SU-DHL-6 (cell line): Measurements from ENCODE around the gene FADS3.

Source experiments
- H2AFZ ChIP-seq: fragments of 200-600 bp; sonication (generic); 2 replicates; pipeline ENCODE4 v1.6.1; 2014; ENCODE audit warnings: low read depth, mild to moderate bottlenecking, moderate library complexity, mixed read lengths, antibody characterized with exemption, low read length; ENCODE audit not compliant: severe bottlenecking
- H3F3A ChIP-seq: fragments of 200-600 bp; shearing (Covaris generic); 2 replicates; pipeline ENCODE4 v1.6.0; 2016; ENCODE audit warnings: antibody characterized with exemption, mild to moderate bottlenecking; ENCODE audit not compliant: insufficient read depth
- H3K27ac ChIP-seq: fragments of 200-600 bp; sonication (generic); 2 replicates; pipeline ENCODE4 v1.5.1; 2016; ENCODE audit warnings: low read depth, mild to moderate bottlenecking, low read length, moderate library complexity, mixed read lengths
- H3K27me3 ChIP-seq: fragments of 200-600 bp; sonication (generic), shearing (Covaris generic); 2 replicates; pipeline ENCODE4 v1.6.0; 2014; ENCODE audit warnings: mild to moderate bottlenecking, low read length
- H3K36me3 ChIP-seq: fragments of 200-600 bp; sonication (generic); 2 replicates; pipeline ENCODE4 v1.6.1; 2014; ENCODE audit warnings: mild to moderate bottlenecking, low read length, mixed read lengths
- H3K4me2 ChIP-seq: fragments of 300-600, 200-600 bp; shearing (Covaris generic), sonication (generic); 2 replicates; pipeline ENCODE4 v1.6.0; 2014; ENCODE audit warnings: low read length, low read depth, mild to moderate bottlenecking; ENCODE audit not compliant: poor library complexity, severe bottlenecking
- H3K4me3 ChIP-seq: fragments of 200-600 bp; sonication (generic); 2 replicates; pipeline ENCODE4 v1.5.1; 2014; ENCODE audit warnings: antibody characterized with exemption, low read length, mild to moderate bottlenecking, mixed read lengths; ENCODE audit not compliant: insufficient read depth, poor library complexity, severe bottlenecking
- H3K79me2 ChIP-seq: fragments of 200-600 bp; sonication (generic); 2 replicates; pipeline ENCODE4 v1.6.1; 2014; ENCODE audit warnings: mild to moderate bottlenecking, low read length, moderate library complexity; ENCODE audit not compliant: insufficient read depth
- H3K9ac ChIP-seq: fragments of 200-600 bp; sonication (generic); 2 replicates; pipeline ENCODE4 v1.7.0; 2014; ENCODE audit warnings: mild to moderate bottlenecking, low read length
- H3K9me2 ChIP-seq: fragments of 200-600 bp; sonication (generic); replicated peaks from 2 replicates; pipeline ENCODE4 v1.6.1; 2014; ENCODE audit warnings: low read length; ENCODE audit not compliant: insufficient read depth
- H3K9me3 ChIP-seq: fragments of 200-600 bp; sonication (generic); 2 replicates; pipeline ENCODE4 v1.6.1; 2014; ENCODE audit warnings: low read length, mixed read lengths; ENCODE audit not compliant: insufficient read depth
- H4K20me1 ChIP-seq: fragments of 200-600 bp; sonication (generic); 2 replicates; pipeline ENCODE4 v1.6.1; 2014; ENCODE audit warnings: low read depth, mild to moderate bottlenecking, antibody characterized with exemption, low read length, moderate library complexity, mixed read lengths
- CTCF ChIP-seq: fragments of 200-600 bp; sonication (generic); IDR thresholded peaks from one replicate; pipeline ENCODE4 v1.5.1; 2017; ENCODE audit warnings: antibody characterized with exemption, mild to moderate bottlenecking, low read length, moderate library complexity; ENCODE audit not compliant: insufficient read depth, poor library complexity, severe bottlenecking
- EZH2phosphoT487 ChIP-seq: fragments of 200-600 bp; sonication (generic), shearing (Covaris generic); conservative IDR thresholded peaks from 2 replicates; pipeline ENCODE4 v1.6.1; 2018; ENCODE audit warnings: mild to moderate bottlenecking, antibody characterized with exemption, low read length, moderate library complexity, mixed read lengths

FADS3 gene

GRCh38 chr11:61930933-61931332 lies 39.6 kb upstream of the FADS3 start:
- no peak overlapping the region for H3K4me2 ChIP-seq
- no peak overlapping the region for H3K27ac ChIP-seq
- no peak overlapping the region for H3K9ac ChIP-seq
- H3F3A ChIP-seq: no peaks in the 10 kb centered on the region
- no peaks in the 10 kb centered on the region for H3K9me3 ChIP-seq
- H3K4me3 ChIP-seq: no peak overlapping the region
- no peaks in the 10 kb centered on the region for H3K9me2 ChIP-seq
- no peaks in the 10 kb centered on the region for H3K36me3 ChIP-seq
- no peak for TF ChIP-seq CTCF
- no peaks in the 10 kb centered on the region for H3K79me2 ChIP-seq
- H4K20me1 ChIP-seq: no peaks in the 10 kb centered on the region
- no peak overlapping the region for H2AFZ ChIP-seq
- H3K27me3 ChIP-seq: no peaks in the 10 kb centered on the region

- Histone ChIP-seq H3F3A (no peaks in the 10 kb centered on the region), H3K4me3 (no peak overlapping the region), H3K9me2 (no peaks in the 10 kb centered on the region), H4K20me1 (no peaks in the 10 kb centered on the region), H3K4me2 (no peak overlapping the region), H2AFZ (no peak overlapping the region), H3K27me3 (no peaks in the 10 kb centered on the region), H3K9ac (no peak overlapping the region), H3K27ac (no peak overlapping the region), H3K79me2 (no peaks in the 10 kb centered on the region), H3K36me3 (no peaks in the 10 kb centered on the region), H3K9me3 (no peaks in the 10 kb centered on the region)
- no peak for TF ChIP-seq CTCF
- no peak for TF ChIP-seq EZH2phosphoT487
These were observed 37.3 kb upstream of the FADS3 start for GRCh38 chr11:61928606-61929005.

GRCh38 chr11:61927501-61927900 lies 36.2 kb upstream of the FADS3 start:
- no peaks in the 10 kb centered on the region for H4K20me1 ChIP-seq
- no peaks in the 10 kb centered on the region for H3K9me2 ChIP-seq
- no peaks in the 10 kb centered on the region for H3F3A ChIP-seq
- H3K4me3 ChIP-seq: no peak overlapping the region
- H3K9ac ChIP-seq: no peak overlapping the region
- H3K27ac ChIP-seq: no peak overlapping the region
- no peaks in the 10 kb centered on the region for H3K79me2 ChIP-seq
- H3K4me2 ChIP-seq: no peak overlapping the region
- H3K27me3 ChIP-seq: no peaks in the 10 kb centered on the region
- H3K36me3 ChIP-seq: no peaks in the 10 kb centered on the region
- H2AFZ ChIP-seq: no peak overlapping the region
- no peak for TF ChIP-seq EZH2phosphoT487
- no peak for TF ChIP-seq CTCF
- H3K9me3 ChIP-seq: no peaks in the 10 kb centered on the region

- Histone ChIP-seq H3K4me2 (no peak overlapping the region), H2AFZ (no peak overlapping the region), H4K20me1 (no peaks in the 10 kb centered on the region), H3F3A (no peaks in the 10 kb centered on the region), H3K36me3 (no peaks in the 10 kb centered on the region), H3K27ac (no peak overlapping the region), H3K79me2 (no peaks in the 10 kb centered on the region), H3K9me2 (no peaks in the 10 kb centered on the region), H3K9me3 (no peaks in the 10 kb centered on the region), H3K4me3 (no peak overlapping the region), H3K27me3 (no peaks in the 10 kb centered on the region), H3K9ac (no peak overlapping the region)
- TF ChIP-seq EZH2phosphoT487 (no peak), CTCF (no peak)
These were observed 34.9 kb upstream of the FADS3 start for GRCh38 chr11:61926235-61926634.
